ENCODE data around the gene TMEM145.

The TMEM145 gene

GRCh38 chr19:42290136-42290522 lies 23.0 kb upstream of the TMEM145 start:
- DNase-seq = no peak

DNA sequence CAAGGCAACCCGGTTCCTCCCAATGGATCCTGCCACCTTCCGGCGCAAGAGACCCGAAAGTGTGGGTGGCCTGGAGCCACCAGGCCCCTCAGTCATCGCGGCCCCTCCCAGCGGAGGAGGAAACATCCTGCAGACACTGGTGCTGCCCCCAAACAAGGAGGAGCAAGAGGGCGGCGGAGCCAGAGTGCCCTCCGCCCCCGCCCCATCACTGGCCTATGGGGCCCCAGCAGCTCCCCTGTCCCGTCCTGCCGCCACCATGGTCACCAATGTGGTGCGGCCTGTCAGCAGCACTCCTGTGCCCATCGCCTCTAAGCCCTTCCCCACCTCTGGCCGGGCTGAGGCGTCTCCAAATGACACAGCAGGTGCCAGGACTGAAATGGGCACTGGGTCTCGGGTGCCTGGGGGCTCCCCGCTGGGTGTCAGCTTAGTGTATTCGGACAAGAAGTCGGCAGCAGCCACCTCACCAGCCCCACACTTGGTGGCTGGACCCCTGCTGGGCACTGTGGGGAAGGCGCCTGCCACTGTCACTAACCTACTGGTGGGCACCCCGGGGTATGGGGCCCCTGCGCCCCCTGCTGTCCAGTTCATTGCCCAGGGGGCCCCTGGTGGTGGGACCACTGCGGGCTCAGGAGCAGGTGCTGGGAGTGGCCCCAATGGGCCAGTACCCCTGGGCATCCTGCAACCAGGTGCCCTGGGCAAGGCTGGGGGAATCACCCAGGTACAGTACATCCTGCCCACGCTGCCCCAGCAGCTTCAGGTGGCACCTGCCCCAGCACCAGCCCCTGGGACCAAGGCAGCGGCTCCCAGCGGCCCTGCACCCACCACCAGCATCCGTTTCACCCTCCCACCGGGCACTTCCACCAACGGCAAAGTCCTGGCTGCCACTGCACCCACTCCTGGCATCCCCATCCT lies 22.3 kb upstream of the TMEM145 start:
- DNase-seq = peak; percentile 43

- no peak for DNase-seq
Observed at GRCh38 chr19:42291435-42291810, 21.7 kb upstream of the TMEM145 start.

DNA sequence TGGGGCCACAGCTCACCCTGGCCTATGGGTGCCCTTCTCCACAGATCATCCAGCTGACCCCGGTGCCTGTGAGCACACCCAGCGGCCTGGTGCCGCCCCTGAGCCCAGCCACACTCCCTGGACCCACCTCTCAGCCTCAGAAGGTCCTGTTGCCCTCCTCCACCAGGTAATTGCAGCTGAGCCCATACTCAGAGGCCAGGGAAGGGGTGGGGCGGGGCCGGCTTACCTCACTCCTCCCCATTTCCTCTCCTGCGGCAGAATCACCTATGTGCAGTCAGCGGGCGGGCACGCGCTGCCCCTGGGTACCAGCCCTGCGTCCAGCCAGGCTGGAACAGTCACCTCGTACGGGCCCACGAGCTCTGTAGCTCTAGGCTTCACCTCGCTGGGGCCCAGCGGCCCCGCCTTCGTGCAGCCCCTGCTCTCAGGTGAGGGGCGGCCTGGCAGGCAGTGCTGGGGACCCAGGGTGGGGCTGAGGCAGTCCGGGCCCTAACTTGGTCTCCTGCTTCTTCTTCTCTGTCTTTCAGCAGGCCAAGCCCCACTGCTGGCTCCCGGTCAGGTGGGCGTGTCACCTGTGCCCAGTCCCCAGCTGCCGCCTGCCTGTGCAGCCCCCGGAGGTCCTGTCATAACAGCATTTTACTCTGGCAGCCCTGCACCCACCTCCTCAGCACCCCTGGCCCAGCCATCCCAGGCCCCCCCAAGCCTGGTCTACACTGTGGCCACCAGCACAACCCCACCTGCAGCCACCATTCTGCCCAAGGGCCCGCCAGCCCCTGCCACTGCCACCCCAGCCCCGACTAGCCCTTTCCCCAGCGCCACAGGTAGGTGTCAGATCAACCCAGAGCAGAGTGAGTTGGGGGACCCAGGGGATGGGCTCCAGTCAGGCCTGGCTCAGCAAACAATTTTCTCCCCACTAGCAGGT lies 20.8 kb upstream of the TMEM145 start:
- no peak for DNase-seq

- DNase-seq = no peak
Observed at GRCh38 chr19:42292963-42293362, 20.1 kb upstream of the TMEM145 start.

GRCh38 chr19:42293540-42293939 lies 19.6 kb upstream of the TMEM145 start:
- no peak for DNase-seq

DNA sequence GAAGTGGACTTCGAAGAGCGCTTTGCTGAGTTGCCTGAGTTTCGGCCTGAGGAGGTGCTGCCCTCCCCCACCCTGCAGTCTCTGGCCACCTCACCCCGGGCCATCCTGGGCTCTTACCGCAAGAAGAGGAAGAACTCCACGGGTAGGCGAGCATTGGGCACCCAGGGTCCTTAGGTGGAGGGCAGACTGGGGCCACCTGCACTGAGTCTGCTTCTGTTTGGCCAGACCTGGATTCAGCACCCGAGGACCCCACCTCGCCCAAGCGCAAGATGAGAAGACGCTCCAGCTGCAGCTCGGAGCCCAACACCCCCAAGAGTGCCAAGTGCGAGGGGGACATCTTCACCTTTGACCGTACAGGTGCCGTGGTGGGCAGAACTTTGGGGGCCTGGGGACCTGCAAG lies 19.2 kb upstream of the TMEM145 start:
- DNase-seq = no peak

- no peak for DNase-seq
Observed at GRCh38 chr19:42294471-42295137, 18.5 kb upstream of the TMEM145 start.

DNA sequence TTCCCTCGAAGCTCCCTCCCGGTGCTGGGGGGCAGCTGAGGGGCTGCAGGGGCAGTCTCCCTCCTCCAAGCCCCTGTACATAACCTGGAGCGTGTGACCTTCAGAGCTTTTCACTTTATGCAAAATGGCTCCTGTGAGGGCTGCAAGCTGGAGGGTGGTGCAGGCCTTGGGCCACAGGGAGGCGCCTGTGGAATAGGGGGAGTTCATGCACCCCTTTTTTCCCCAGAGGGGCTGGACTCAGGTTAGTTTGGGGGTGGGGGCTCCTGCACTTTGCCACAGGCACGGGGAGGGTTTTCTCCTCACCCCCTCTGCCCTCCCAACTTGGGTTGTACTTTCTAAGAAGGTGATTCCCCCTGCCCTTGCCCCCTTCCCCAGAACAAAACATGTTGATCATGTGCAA lies 17.8 kb upstream of the TMEM145 start:
- no peak for DNase-seq

- peak; percentile 86 for DNase-seq
Observed at GRCh38 chr19:42295831-42296525, 17.1 kb upstream of the TMEM145 start.

- DNase-seq = no peak
Observed at GRCh38 chr19:42297039-42297438, 16.1 kb upstream of the TMEM145 start.

GRCh38 chr19:42301646-42302203 lies 11.4 kb upstream of the TMEM145 start, which contains the start of gene PRR19:
PRR19 (plus strand) TSS chr19:42302132; CDS start chr19:42309585, 7,453 bp downstream.
- DNase-seq = no peak

DNA sequence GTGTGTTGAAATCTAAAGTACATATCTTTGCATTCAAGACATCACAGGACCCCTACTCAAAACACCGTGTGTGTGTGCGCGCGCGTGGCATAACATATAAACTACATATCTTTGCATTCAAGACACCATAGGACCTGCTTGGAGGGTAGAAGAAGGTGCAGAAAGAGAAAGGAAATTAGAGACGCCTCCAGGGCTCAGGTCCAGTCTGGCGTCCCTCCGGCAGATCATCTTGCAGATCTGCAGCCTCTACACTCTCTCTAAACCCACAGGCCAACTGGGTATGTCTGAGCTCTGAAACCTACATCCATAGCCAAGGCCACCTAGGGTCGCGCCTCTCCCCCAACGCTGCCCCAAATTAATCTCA lies 10.0 kb upstream of the TMEM145 start:
- DNase-seq = no peak

- DNase-seq = no peak
Observed at GRCh38 chr19:42303876-42304275, 9.2 kb upstream of the TMEM145 start.

DNA sequence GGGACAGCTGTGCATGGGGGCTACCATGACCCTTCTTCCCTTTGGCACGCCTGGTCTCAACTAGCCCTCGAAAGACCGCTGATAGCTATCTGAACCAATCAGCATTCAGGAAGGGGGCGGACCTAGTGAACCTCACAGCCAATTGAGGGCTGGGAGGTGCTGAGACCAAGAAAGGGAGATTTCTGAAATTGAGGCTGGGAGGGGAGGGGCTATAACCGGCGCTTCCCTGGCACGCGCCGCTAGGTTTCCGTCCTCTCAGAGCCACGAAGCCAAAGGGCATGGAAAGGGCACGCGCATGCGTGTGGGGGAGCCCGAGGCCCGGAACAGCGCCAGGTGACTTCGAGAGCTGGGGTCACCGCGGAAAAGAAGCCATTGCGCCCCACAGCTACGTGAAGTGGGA lies 6.5 kb upstream of the TMEM145 start:
- no peak for DNase-seq

DNA sequence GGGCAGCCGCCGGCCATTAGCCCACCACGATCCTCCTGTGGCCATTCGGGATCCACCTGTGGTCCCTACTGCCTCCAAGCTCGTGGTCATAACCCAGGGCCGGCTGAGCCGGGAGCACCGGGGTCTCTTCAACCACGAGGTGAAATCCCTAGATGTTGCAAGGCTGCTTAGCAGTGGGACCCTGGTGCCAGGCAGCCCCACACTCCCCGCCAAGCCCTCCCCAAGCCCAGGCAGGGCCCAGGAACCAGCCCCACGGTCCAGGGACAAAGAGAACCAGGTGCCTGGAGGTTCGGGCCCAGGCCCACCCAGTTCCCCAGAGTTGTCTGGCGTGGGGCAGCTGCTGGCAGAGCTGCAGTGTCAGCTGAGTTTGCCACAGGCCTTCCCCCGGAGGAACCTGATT lies 3.4 kb upstream of the TMEM145 start:
- no peak for DNase-seq

GRCh38 chr19:42311657-42312056 lies 1.5 kb upstream of the TMEM145 start:
- DNase-seq = no peak

DNA sequence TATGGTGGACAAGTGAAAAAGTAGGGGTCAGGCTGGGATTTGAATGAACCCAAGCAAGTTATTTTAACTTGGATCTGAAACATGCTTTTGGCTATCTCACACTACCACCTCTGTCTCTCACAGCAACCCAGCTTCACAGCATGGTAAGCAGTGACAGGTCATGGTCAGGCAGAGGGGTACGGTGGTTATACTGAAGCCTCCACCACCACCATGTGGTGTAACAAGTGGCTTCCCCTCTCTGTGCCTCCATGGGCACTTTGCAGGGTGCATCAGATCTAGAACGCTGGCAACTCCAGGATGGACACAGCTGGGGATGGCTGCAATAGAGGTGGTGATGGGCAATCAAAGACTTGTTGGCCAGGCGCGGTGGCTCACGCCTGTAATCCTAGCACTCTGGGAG lies 739 bp upstream of the TMEM145 start:
- no peak for DNase-seq

DNA sequence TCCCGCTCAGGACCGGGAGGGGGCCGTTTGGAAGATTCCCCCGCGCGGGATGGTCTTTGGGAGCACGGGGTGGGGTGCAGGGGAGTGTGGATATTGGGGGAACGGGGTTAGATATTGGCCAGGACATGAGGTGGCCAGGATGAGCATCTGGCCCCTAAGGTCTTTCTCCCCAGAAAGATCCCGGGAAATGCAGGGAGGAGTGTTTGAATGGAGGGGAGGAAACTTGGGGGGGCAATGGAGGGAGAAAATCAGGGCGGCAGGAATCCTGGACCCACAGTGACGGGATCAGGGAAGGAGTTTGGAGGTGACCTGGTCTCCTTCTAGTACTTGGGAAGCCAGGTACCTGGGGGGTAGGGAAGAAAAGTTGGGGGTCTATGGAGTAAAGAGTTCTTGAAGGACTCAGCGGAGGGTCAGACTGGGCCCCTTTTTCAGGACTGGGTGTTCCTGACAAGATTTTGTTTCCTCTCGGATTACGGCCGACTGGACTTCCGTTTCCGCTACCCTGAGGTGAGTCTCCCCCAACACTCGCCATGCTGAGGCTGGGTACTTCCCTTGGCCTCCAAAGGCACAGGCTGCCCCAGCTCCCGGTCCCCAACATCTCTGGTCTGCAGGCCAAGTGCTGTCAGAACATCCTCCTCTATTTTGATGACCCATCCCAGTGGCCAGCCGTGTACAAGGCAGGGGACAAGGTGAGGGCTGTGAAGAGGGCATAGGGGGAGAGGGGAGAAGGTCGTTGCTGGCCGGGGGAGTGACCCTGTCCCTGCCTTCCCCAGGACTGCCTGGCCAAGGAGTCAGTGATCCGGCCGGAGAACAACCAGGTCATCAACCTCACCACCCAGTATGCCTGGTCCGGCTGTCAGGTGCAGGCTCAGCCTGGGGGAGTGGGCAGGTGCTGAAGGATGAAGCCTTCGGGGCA lies 989 bp downstream of the TMEM145 start:
- no peak for DNase-seq

DNA sequence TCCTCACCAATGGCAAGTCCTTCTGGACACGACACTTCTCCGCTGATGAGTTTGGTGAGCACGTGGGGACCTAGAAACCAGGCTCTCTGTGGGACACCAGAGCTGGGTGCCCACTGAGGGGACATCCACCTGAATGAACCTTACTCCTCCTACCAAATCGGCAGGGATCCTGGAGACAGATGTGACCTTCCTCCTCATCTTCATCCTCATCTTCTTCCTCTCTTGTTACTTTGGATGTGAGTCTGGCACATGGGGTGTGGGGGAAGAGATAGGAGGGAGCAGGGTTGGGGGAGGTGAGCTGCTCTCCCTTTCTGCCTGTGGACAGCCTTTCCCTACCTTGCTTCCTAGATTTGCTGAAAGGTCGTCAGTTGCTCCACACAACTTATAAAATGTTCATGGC lies 1.9 kb downstream of the TMEM145 start:
- DNase-seq = no peak
